ELF-1 (cell line): ENCODE results near the gene SULT6B1.
"Not testable (repeated sequence)": the region's sequence is repeated elsewhere in the genome, so short reads cannot be mapped to it uniquely, and the experiment has no call there.

ENCODE experiments used
- DNase-seq: peaks from one replicate; pipeline ENCODE4 v3.0.0-alpha.2; 2016; ENCODE audit warnings: low read depth, low spot score

SULT6B1 gene

GRCh38 chr2:37196320-37197195 is 8.1 kb upstream of the SULT6B1 start, which contains the start of gene CEBPZOS:
Gene CEBPZOS (plus strand): TSS chr2:37196496. CDS start chr2:37199705, 3,209 bp downstream.
- peak; percentile 89 for DNase-seq

GRCh38 chr2:37195862-37196319 is 7.4 kb upstream of the SULT6B1 start:
- DNase-seq = not testable (repeated sequence)

GRCh38 chr2:37192551-37192950 is 4.1 kb upstream of the SULT6B1 start:
- no peak for DNase-seq

GRCh38 chr2:37191747-37192146 is 3.3 kb upstream of the SULT6B1 start:
- peak; percentile 35 for DNase-seq

GRCh38 chr2:37191253-37191652 is 2.8 kb upstream of the SULT6B1 start:
- peak; percentile 17 for DNase-seq

GRCh38 chr2:37190290-37190689 is 1.8 kb upstream of the SULT6B1 start:
- no peak for DNase-seq

GRCh38 chr2:37189452-37190153 is 1.1 kb upstream of the SULT6B1 start:
- DNase-seq = peak; percentile 81

- DNase-seq = peak; percentile 44
These were observed 6.5 kb downstream of the SULT6B1 start for GRCh38 chr2:37181726-37182684.

GRCh38 chr2:37180640-37181039 is 7.8 kb downstream of the SULT6B1 start:
- no peak for DNase-seq

- no peak for DNase-seq
These were observed 8.3 kb downstream of the SULT6B1 start for GRCh38 chr2:37180006-37180639.

GRCh38 chr2:37173741-37174140 is 14.7 kb downstream of the SULT6B1 start:
- no peak for DNase-seq

GRCh38 chr2:37171624-37171950 is 16.9 kb downstream of the SULT6B1 start:
- no peak for DNase-seq

- DNase-seq = peak; percentile 64
These were observed 20.1 kb downstream of the SULT6B1 start for GRCh38 chr2:37168217-37168981.

- no peak for DNase-seq
These were observed 20.8 kb downstream of the SULT6B1 start for GRCh38 chr2:37167636-37168180.

GRCh38 chr2:37164757-37165156 is 23.7 kb downstream of the SULT6B1 start:
- no peak for DNase-seq

GRCh38 chr2:37156857-37157714 is 31.4 kb downstream of the SULT6B1 start, which contains the start of gene EIF2AK2:
Gene EIF2AK2 (minus strand): TSS chr2:37156980. CDS start chr2:37147806, 9,174 bp downstream.
- DNase-seq = peak; percentile 83

GRCh38 chr2:37156071-37156856 is 32.2 kb downstream of the SULT6B1 start:
- peak; percentile 51 for DNase-seq

GRCh38 chr2:37154785-37155184 is 33.7 kb downstream of the SULT6B1 start:
- DNase-seq = no peak
